ENCODE results near the gene MBD4. TPM values are rescaled to one million over a fixed set of nuclear protein-coding genes. Genes with fewer than 3 reads are reported as not detected.
A peak's percentile ranks its signal among the peaks of the same experiment; 100 is the strongest.

The MBD4 gene
- total RNA-seq, 6 experiments from 2014 or later: 16.9 to 26.1 (median 25.3) TPM

GRCh38 chr3:129383292-129383860, 56.4 kb downstream of the MBD4 start:
- no peaks in the 10 kb centered on the region for H3K27me3 ChIP-seq
- WGBS (ENCODE audit: insufficient coverage, low coverage, low lambda C conversion rate, missing lambda C conversion rate): 10% methylated on average over 2 of the region's 6 CpGs
- intact Hi-C loops (cut with DNase I): no loop called here

GRCh38 chr3:129382366-129382765, 57.4 kb downstream of the MBD4 start:
- ATAC-seq: no peak
- no peak for DNase-seq
- no peaks in the 10 kb centered on the region for H3K9me3 ChIP-seq
- H3K36me3 ChIP-seq: no peaks in the 10 kb centered on the region
- no peak overlapping the region for H3K27ac ChIP-seq
- H3K4me3 ChIP-seq: no peak overlapping the region
- TF ChIP-seq CTCF (IDR thresholded peaks at IDR 0.05): no peak
- TF ChIP-seq POLR2A (IDR thresholded peaks at IDR 0.05): no peak
- intact Hi-C loops (cut with DNase I): no loop called here
- H3K27me3 ChIP-seq: no peaks in the 10 kb centered on the region
- 80% methylated on average over 2 of the region's 2 CpGs for WGBS (ENCODE audit: insufficient coverage, low coverage, low lambda C conversion rate, missing lambda C conversion rate)
- H3K4me1 ChIP-seq: peaks cover 0 to 7% (median 0%) of the 10 kb centered on the region in 4 donors

More at GRCh38 chr3:129383292-129383860, 56.4 kb downstream of the MBD4 start:
- TF ChIP-seq POLR2A (IDR thresholded peaks at IDR 0.05) (no peak), CTCF (IDR thresholded peaks at IDR 0.05) (peak; percentile 73 to 79 (median 78))
- no peak overlapping the region for H3K27ac ChIP-seq
- H3K36me3 ChIP-seq: no peaks in the 10 kb centered on the region
- H3K4me3 ChIP-seq: no peak overlapping the region
- no peaks in the 10 kb centered on the region for H3K9me3 ChIP-seq
- peaks cover 0 to 7% (median 0%) of the 10 kb centered on the region in 4 donors for H3K4me1 ChIP-seq
- peak; percentile 59 to 69 (median 68) for DNase-seq
- ATAC-seq: peak; percentile 89 to 92 (median 91)

Small RNAs within 50 kb of the gene (small RNA-seq; reads per million reads assigned to genes)
- gene SNORA7B: 18.5 to 22.1 reads per million in 2 experiments

Other genes with a start within 250 kb of the MBD4 start
- gene COPG1, start 190.3 kb downstream of the MBD4 start, total RNA-seq: 100 to 1,000 TPM in 5 of 6 experiments, 10 to 100 TPM in 1; 75.9 to 140 (median 119) TPM
- 10 to 100 TPM; 17.4 to 36.9 (median 20.1) TPM for gene HMCES, start 161.1 kb downstream of the MBD4 start, total RNA-seq
- 1 to 10 TPM in 5 of 6 experiments, under 1 TPM in 1; 0.26 to 4.7 (median 2.0) TPM for gene EFCAB12, start 11.3 kb downstream of the MBD4 start, total RNA-seq
- 10 to 100 TPM in 4 of 6 experiments, 1 to 10 TPM in 2; 7.1 to 16.8 (median 11.5) TPM for gene IFT122, start 276 bp upstream of the MBD4 start, total RNA-seq
- not detected for gene RHO, start 88.7 kb upstream of the MBD4 start, total RNA-seq
- gene H1-8, start 103.2 kb upstream of the MBD4 start, total RNA-seq: not detected
- 10 to 100 TPM; 27.0 to 48.8 (median 29.6) TPM for gene PLXND1, start 166.7 kb upstream of the MBD4 start, total RNA-seq

Data from right lobe of liver (tissue), 6 donors.